CD1c-positive myeloid dendritic cell (primary cell): ENCODE data around the gene SLC44A5.
"Not testable (repeated sequence)": the region's sequence is repeated elsewhere in the genome, so short reads cannot be mapped to it uniquely, and the experiment has no call there.

ENCODE experiments used
- DNase-seq: peaks from one replicate; pipeline ENCODE4 v3.0.0-alpha.2; 2016; ENCODE audit errors: extremely low spot score

The SLC44A5 gene

DNA sequence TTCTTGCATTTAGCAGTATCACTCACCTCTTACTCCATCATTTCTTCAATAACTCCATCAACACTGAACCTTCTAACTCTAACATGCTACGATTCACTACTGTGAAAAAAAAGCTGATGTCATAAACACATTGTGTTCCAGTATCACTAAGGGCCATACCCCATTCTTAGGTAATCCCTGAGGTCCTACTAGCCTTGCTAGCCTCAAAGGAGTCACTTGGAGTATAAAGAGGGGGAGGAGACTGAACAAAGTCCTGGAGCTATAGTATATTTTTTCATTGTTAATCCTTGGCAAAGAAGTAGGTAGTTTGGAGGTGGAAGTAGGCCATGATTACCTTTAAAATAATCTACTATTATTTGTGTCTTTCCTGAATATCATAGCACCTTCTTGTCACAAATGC is at the start of gene SLC44A5:
SLC44A5 (minus strand) TSS at position 101 of the 400 bp plus-strand sequence. CDS start 69,667 bp downstream, outside the sequence.
- no peak for DNase-seq

DNA sequence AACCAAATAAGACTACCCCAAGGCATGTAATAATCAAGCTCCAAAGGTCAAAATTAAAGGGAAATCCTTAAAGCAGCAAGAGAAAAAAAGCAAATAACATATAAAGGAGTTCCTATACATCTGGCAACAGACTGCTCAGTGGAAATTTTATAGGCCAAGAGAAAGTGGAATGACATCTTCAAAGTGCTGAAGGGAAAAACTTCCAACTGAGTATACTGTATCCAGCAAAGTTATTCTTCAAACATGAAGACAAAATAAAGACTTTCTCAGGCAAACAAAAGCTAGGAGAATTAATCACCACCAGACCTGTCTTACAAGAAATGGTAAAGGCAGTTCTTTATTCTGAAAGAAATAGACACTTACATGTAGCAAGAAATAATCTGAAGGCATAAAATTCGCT is 45.0 kb upstream of the SLC44A5 start:
- DNase-seq: no peak

GRCh38 chr1:75647183-75647582 is 36.3 kb upstream of the SLC44A5 start:
- DNase-seq: not testable (repeated sequence)

- DNase-seq: not testable (repeated sequence)
Measured at GRCh38 chr1:75645153-75645552, 34.2 kb upstream of the SLC44A5 start.

- no peak for DNase-seq
Measured at GRCh38 chr1:75643460-75643859, 32.5 kb upstream of the SLC44A5 start.

GRCh38 chr1:75641325-75641724 is 30.4 kb upstream of the SLC44A5 start:
- no peak for DNase-seq

- no peak for DNase-seq
Measured at GRCh38 chr1:75640137-75640536, 29.2 kb upstream of the SLC44A5 start.

DNA sequence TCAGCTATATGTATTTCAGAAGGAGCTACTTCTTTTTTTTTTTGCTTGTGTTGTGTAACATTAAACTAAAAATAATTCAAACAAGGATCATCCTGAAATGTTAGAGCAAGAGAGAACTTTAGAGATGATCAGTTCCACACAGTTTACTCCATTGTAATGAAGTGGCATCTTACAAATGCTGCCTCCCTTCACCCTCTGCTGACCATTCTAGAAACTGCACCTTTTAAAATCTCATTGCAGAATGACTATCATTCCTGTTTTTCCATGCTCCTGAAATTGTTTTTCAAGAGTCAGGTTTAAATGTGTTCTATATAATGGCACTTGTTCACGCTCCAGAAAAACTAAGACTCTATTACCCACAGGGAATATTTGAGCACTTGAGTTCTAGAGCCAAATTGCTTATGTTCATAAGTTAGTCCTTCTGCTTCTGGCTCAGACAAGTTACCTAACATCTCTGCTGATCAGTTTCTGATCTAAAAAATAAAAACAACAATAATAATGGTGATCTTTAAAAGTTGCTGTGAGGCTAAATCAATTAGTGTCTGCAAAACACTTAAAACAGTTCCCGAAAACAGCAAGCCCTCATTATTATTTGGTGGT is 21.5 kb upstream of the SLC44A5 start:
- DNase-seq: peak; percentile 9

GRCh38 chr1:75630998-75631397 is 20.1 kb upstream of the SLC44A5 start:
- DNase-seq: no peak

DNA sequence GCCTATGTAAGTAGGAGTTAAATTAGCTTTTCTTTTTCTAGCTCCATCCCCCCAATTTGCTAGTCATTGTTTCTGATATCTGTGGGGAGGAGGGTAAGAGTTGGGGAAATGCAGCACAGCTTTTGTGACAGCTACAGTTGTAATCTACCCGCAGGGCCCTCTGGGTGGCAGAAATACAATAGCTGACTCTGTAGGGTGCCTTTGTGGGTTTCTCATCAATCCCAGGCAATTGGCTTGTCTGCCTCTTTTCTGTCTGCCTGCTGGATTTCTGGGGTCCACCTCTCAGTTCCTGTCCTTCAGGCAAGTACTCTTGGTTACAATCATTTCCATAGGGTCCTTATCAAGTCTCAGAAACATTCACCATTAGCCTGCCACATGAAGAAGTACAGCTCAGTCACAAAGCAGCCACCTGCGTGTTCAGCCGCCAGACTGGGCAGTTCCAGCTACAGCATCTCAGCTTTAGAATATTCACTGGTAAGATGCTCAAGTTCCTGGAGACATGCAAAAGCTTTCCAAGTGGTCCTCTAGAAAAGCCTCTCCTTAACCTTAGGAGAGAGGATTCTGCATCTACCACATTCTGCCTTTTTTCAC is 19.2 kb upstream of the SLC44A5 start:
- DNase-seq: no peak

GRCh38 chr1:75625795-75626194 is 14.9 kb upstream of the SLC44A5 start:
- no peak for DNase-seq

DNA sequence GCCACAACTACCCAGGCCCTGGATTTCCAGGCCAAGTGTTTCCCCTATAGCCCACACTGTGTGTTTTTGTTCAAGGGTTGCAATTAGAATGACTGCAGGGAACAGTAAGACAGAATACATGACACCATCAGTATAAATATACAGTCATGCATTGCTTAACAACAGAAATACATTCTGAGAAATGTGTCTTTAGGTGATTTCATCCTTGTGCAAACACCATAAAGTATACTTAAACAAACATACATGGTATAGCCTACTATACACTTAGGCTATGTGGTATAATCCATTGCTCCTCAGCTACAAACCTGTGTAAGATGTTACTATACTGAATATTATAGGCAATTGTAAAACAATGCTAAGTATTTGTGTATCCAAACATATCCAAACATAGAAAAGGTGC is 7.5 kb upstream of the SLC44A5 start:
- no peak for DNase-seq

DNA sequence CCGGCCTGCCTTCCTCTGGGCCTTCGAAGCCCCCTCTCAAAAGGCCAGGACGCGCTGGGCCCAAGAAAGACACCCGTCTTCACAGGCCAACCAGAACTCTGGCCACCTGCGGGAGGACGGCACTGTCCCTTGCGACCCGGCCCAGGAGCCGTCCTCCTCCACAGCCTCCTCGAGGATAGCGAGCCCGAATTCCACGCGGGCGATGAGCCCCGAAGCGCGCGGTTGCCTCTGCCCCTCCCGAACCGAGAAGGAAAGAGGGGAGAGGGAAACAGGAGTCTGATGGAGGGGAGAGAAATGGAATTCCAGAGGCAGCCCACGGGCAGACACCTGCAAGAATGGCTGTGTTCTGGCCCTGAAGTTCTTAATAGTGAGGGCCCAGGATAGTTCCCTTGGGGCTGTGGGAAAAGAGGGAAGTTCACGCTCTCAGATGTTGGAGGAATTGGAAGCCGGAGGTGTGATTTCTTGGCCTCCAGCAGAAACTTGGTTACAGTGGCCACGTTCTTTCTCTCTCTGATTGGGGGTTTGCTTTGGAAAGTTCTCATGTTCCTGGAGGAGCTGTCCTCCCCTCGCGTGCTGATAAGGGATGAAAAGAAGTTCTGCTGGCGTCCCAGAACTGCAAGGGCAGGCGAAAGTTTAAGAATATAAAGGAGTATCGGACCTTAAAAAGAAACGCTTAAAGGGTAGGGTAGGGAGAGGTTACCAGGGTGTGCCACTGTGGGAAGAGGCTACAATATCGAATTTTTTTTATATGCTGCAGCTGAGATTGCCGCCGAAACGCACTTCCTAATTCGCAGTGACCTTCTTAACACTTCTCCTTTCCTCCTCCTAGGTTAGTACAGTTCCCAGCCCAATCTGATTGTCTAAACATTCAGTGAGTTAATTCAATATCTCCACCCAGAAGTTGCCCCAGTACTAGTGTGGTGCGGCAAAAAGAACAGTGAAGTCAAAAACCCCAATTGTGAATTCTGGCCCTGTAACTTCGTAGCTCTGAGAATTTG is 5.8 kb upstream of the SLC44A5 start:
- DNase-seq: no peak

DNA sequence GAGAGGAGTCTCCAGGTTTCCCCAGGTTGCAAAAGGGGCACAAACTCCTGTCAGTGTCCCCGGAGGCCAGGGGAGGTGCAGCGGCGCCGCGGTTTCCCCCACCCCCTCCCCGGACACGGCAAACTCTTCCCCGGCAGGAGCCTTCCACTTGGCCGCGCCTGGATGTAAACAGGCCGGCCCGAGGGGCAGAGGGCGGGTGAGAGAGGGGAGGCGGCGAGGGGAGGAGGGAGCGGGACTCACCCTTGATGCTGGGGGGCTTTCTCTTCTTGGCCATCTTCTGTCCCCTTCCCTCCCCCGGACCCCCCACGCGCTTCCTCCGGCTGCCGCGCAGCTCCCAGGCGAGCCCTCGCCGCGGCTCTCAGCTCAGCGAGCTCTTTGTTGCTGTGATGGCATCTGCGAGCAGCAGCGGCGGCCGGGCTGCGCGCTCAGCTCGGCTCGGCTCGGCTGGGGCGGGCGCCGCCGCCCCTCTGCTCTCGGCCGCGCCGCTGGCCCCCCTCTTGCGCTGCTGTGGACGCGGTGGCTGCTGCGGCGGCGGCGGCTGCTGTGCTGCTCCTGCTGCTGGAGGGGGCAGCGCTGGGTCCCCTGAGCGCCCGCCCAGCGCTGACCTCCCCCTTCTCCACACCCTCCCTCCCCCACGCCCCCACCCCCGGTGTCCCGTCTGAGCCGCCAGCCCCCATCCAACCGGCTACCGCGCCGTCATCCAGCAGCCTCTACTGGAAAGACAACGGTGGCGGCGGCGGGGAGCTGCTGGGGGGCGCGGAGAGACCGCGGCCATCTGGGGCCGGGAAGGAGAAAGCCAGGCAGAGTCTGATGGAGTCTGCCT is 4.9 kb upstream of the SLC44A5 start:
- DNase-seq: no peak

DNA sequence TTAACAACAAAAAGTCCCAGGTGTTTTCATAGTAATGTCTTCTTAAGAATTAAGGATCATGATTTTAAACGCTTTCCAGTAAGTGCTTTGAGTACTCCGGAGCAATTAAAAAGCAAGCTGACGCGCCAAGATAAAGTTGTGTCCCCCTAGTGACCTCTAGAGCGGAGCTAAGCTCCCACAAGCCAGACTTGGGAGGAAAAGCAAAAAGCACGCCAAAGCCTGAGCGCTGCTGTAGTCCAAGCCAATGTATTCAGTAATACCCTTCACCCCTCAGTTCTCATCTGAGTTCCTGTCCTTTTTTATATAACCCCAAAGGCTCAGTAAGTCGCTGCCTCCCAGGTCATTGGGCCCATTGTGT is 3.5 kb upstream of the SLC44A5 start:
- no peak for DNase-seq

DNA sequence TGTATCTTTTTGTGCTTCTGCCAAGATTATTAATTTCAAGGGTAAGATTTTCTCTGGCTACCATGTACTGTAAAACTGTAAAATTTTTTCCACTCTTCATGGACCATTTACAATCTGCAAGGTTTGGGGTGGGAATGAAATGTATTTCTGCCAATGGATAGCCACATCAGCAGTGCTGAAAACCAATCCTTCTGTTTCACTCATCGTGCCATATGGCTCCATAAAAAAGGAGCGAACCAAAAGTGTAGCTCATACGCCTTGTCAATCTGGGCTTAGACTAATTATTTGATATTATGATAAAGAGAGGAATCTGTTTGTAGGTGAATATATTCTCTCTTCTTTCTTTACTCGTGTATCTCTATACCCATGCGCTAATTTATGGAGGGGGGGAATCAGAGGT is 3.0 kb upstream of the SLC44A5 start:
- DNase-seq: no peak

DNA sequence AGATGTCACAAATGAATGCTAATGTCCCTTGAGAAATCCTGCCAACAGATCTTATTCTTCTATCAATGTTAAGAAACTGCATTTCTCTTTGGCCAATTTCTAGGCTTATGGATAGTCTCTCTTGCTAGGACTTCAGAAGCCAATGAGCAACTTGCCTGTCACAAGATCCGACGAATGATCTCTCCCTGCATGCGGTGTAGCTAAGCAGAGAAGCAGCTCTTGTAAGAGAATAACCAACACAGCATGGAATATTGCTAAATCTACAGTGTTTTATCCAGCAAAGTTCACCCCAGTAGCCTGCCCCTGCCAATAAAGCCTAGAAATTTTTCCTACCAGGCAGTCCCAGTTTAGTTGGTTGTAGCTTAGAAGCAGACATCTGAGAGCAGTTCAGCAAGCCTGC is 2.1 kb upstream of the SLC44A5 start:
- no peak for DNase-seq

- DNase-seq: no peak
Measured at GRCh38 chr1:75602486-75602885, 8.4 kb downstream of the SLC44A5 start.

- DNase-seq: no peak
Measured at GRCh38 chr1:75600781-75601180, 10.1 kb downstream of the SLC44A5 start.

- DNase-seq: no peak
Measured at GRCh38 chr1:75594327-75594726, 16.6 kb downstream of the SLC44A5 start.

GRCh38 chr1:75593457-75593856 is 17.5 kb downstream of the SLC44A5 start:
- DNase-seq: not testable (repeated sequence)

DNA sequence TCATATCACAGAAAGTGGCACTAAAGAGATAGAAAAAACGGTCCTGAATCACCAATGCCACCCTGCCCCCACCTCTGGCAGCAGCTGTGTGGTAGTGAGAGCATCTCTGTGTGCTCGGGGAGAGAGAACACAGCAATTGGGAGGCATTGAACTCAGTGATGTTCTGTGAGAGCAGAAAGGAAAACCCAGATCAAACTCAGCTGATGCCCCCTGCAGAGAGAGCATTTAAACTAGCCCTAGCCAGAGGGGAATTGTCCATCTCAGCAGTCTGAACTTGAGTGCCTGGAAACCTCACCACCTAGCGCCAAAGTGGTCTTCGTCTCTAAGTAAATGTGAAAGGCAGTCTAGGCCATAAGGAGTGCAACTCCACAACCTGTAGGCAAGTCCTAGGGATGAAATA is 21.3 kb downstream of the SLC44A5 start:
- DNase-seq: no peak
